Measurements from ENCODE around the gene LNP1. TPM values are rescaled to one million over a fixed set of nuclear protein-coding genes. Genes with fewer than 3 reads are reported as not detected.

LNP1 gene
- polyA plus RNA-seq, 1 donor (not counting 4 experiments of a cell fraction or from before 2014, with no cell fraction given) = 0.64 TPM

GRCh38 chr3:100413613-100414012 is 12.3 kb downstream of the LNP1 start:
- FAIRE-seq (no peak), DNase-seq (ENCODE audit: low read depth, low spot score) (no peak)
- Histone ChIP-seq H3K9me3 (ENCODE audit: control insufficient read depth, low read depth, low read length) (no peaks in the 10 kb centered on the region), H3K27ac (ENCODE audit: control insufficient read depth, insufficient read depth, low read length) (no peak overlapping the region), H4K20me1 (ENCODE audit: control insufficient read depth, extremely low read depth, insufficient read depth, low read length) (no peaks in the 10 kb centered on the region), H2AFZ (ENCODE audit: control insufficient read depth, low read length) (no peak overlapping the region), H3K36me3 (ENCODE audit: control insufficient read depth in 2 of 2, extremely low read depth in 1 of 2, insufficient read depth in 2 of 2, low read length in 2 of 2) (no peaks in the 10 kb centered on the region), H3K9me1 (ENCODE audit: control insufficient read depth, extremely low read depth, insufficient read depth, low read length) (no peaks in the 10 kb centered on the region), H3K9ac (ENCODE audit: control insufficient read depth, extremely low read depth, insufficient read depth, low read length) (no peak overlapping the region), H3K4me2 (ENCODE audit: control insufficient read depth, extremely low read depth, insufficient read depth, low read depth, low read length) (no peak overlapping the region), H3K4me3 (ENCODE audit: control insufficient read depth in 2 of 3, extremely low read depth in 1 of 3, insufficient read depth in 2 of 3, low read depth in 1 of 3, low read length in 3 of 3) (no peak overlapping the region), H3K4me1 (ENCODE audit: control insufficient read depth, extremely low read depth, insufficient read depth, low read length) (peaks cover 8% of the 10 kb centered on the region), H3K27me3 (ENCODE audit: control insufficient read depth, extremely low read depth, insufficient read depth, low read length) (no peaks in the 10 kb centered on the region), H3K79me2 (ENCODE audit: control insufficient read depth, insufficient read depth, low read length) (no peaks in the 10 kb centered on the region)
- TF ChIP-seq EZH2 (IDR thresholded peaks at IDR 0.05; ENCODE audit: low read length) = no peak
- dilution Hi-C loops (cut with MboI; ENCODE audit: extremely low pct_ligation_motif_present, low sequenced_read_pairs) = no loop called here

- dilution Hi-C loops (cut with MboI; ENCODE audit: extremely low pct_ligation_motif_present, low sequenced_read_pairs) = no loop called here
- Histone ChIP-seq H2AFZ (ENCODE audit: control insufficient read depth, low read length) (no peak overlapping the region), H3K9ac (ENCODE audit: control insufficient read depth, extremely low read depth, insufficient read depth, low read length) (no peak overlapping the region), H3K79me2 (ENCODE audit: control insufficient read depth, insufficient read depth, low read length) (no peaks in the 10 kb centered on the region), H3K27me3 (ENCODE audit: control insufficient read depth, extremely low read depth, insufficient read depth, low read length) (no peaks in the 10 kb centered on the region), H4K20me1 (ENCODE audit: control insufficient read depth, extremely low read depth, insufficient read depth, low read length) (no peaks in the 10 kb centered on the region), H3K9me3 (ENCODE audit: control insufficient read depth, low read depth, low read length) (no peaks in the 10 kb centered on the region), H3K27ac (ENCODE audit: control insufficient read depth, insufficient read depth, low read length) (no peak overlapping the region), H3K4me2 (ENCODE audit: control insufficient read depth, extremely low read depth, insufficient read depth, low read depth, low read length) (no peak overlapping the region), H3K4me3 (ENCODE audit: control insufficient read depth in 2 of 3, extremely low read depth in 1 of 3, insufficient read depth in 2 of 3, low read depth in 1 of 3, low read length in 3 of 3) (no peak overlapping the region), H3K36me3 (ENCODE audit: control insufficient read depth in 2 of 2, extremely low read depth in 1 of 2, insufficient read depth in 2 of 2, low read length in 2 of 2) (no peaks in the 10 kb centered on the region), H3K9me1 (ENCODE audit: control insufficient read depth, extremely low read depth, insufficient read depth, low read length) (no peaks in the 10 kb centered on the region), H3K4me1 (ENCODE audit: control insufficient read depth, extremely low read depth, insufficient read depth, low read length) (peaks cover 3% of the 10 kb centered on the region)
- FAIRE-seq (no peak), DNase-seq (ENCODE audit: low read depth, low spot score) (no peak)
- TF ChIP-seq EZH2 (IDR thresholded peaks at IDR 0.05; ENCODE audit: low read length) = no peak
- TF ChIP-seq CTCF (optimal IDR thresholded peaks at IDR 0.05 in 1 of 3, IDR thresholded peaks at IDR 0.05 in 1 of 3, conservative IDR thresholded peaks at IDR 0.05 in 1 of 3; ENCODE audit: extremely low read depth in 1 of 3, insufficient read depth in 2 of 3, low read length in 3 of 3) = no peak
These were observed 14.8 kb downstream of the LNP1 start for GRCh38 chr3:100416176-100416575.

GRCh38 chr3:100416863-100417262 is 15.5 kb downstream of the LNP1 start:
- no peak for TF ChIP-seq EZH2 (IDR thresholded peaks at IDR 0.05; ENCODE audit: low read length)
- TF ChIP-seq CTCF (optimal IDR thresholded peaks at IDR 0.05 in 1 of 3, IDR thresholded peaks at IDR 0.05 in 1 of 3, conservative IDR thresholded peaks at IDR 0.05 in 1 of 3; ENCODE audit: extremely low read depth in 1 of 3, insufficient read depth in 2 of 3, low read length in 3 of 3) = no peak
- H3K9me1 ChIP-seq (ENCODE audit: control insufficient read depth, extremely low read depth, insufficient read depth, low read length) = no peaks in the 10 kb centered on the region
- no peak overlapping the region for H3K9ac ChIP-seq (ENCODE audit: control insufficient read depth, extremely low read depth, insufficient read depth, low read length)
- no peaks in the 10 kb centered on the region for H3K4me1 ChIP-seq (ENCODE audit: control insufficient read depth, extremely low read depth, insufficient read depth, low read length)
- no peaks in the 10 kb centered on the region for H3K9me3 ChIP-seq (ENCODE audit: control insufficient read depth, low read depth, low read length)
- H4K20me1 ChIP-seq (ENCODE audit: control insufficient read depth, extremely low read depth, insufficient read depth, low read length) = no peaks in the 10 kb centered on the region
- H3K27me3 ChIP-seq (ENCODE audit: control insufficient read depth, extremely low read depth, insufficient read depth, low read length) = no peaks in the 10 kb centered on the region
- no peak overlapping the region for H2AFZ ChIP-seq (ENCODE audit: control insufficient read depth, low read length)
- H3K36me3 ChIP-seq (ENCODE audit: control insufficient read depth in 2 of 2, extremely low read depth in 1 of 2, insufficient read depth in 2 of 2, low read length in 2 of 2) = no peaks in the 10 kb centered on the region
- dilution Hi-C loops (cut with MboI; ENCODE audit: extremely low pct_ligation_motif_present, low sequenced_read_pairs) = no loop called here
- FAIRE-seq (peak; percentile 55), DNase-seq (ENCODE audit: low read depth, low spot score) (no peak)
- H3K4me2 ChIP-seq (ENCODE audit: control insufficient read depth, extremely low read depth, insufficient read depth, low read depth, low read length) = no peak overlapping the region
- H3K79me2 ChIP-seq (ENCODE audit: control insufficient read depth, insufficient read depth, low read length) = no peaks in the 10 kb centered on the region
- H3K27ac ChIP-seq (ENCODE audit: control insufficient read depth, insufficient read depth, low read length) = no peak overlapping the region
- no peak overlapping the region for H3K4me3 ChIP-seq (ENCODE audit: control insufficient read depth in 2 of 3, extremely low read depth in 1 of 3, insufficient read depth in 2 of 3, low read depth in 1 of 3, low read length in 3 of 3)

Data from keratinocyte (primary cell).